ENCODE results near the gene DGKI. TPM values are rescaled to one million over a fixed set of nuclear protein-coding genes. Genes with fewer than 3 reads are reported as not detected.

Gene DGKI
- total and polyA plus RNA-seq, 12 donors = 0.12 to 4.6 (median 1.1) TPM

- Histone ChIP-seq H3K4me1 (replicated peaks in 1 of 2) (no peaks in the 10 kb centered on the region), H3K4me3 (no peak overlapping the region), H3K27me3 (no peaks in the 10 kb centered on the region), H3K36me3 (replicated peaks in 1 of 2) (no peaks in the 10 kb centered on the region), H3K9me3 (replicated peaks in 1 of 3) (no peaks in the 10 kb centered on the region), H3K27ac (no peak overlapping the region)
- intact Hi-C loops (cut with DNase I) = no loop called here
- no peak for TF ChIP-seq POLR2A (IDR thresholded peaks at IDR 0.05)
- no peak for TF ChIP-seq CTCF (IDR thresholded peaks at IDR 0.05)
- WGBS, 4 donors = 79 to 87% (median 83%) methylated on average over 4 of the region's 4 CpGs
- no peak for DNase-seq
Measured at GRCh38 chr7:137789215-137789882, 57.4 kb downstream of the DGKI start.

- Histone ChIP-seq H3K27me3 (no peaks in the 10 kb centered on the region), H3K9me3 (replicated peaks in 1 of 3) (no peaks in the 10 kb centered on the region)
- 61 to 74% (median 65%) methylated on average over 3 of the region's 3 CpGs for WGBS, 4 donors
Measured at GRCh38 chr7:137787301-137787976, 59.3 kb downstream of the DGKI start.

GRCh38 chr7:137778511-137778910 is 68.3 kb downstream of the DGKI start:
- intact Hi-C loops (cut with DNase I) = no loop called here

More at GRCh38 chr7:137787301-137787976, 59.3 kb downstream of the DGKI start:
- Histone ChIP-seq H3K36me3 (replicated peaks in 1 of 2) (no peaks in the 10 kb centered on the region), H3K4me1 (replicated peaks in 1 of 2) (no peaks in the 10 kb centered on the region), H3K4me3 (no peak overlapping the region), H3K27ac (no peak overlapping the region)
- intact Hi-C loops (cut with DNase I) = no loop called here
- TF ChIP-seq POLR2A (IDR thresholded peaks at IDR 0.05) = no peak
- no peak for TF ChIP-seq CTCF (IDR thresholded peaks at IDR 0.05)
- DNase-seq = no peak

GRCh38 chr7:137774793-137775201 is 72.0 kb downstream of the DGKI start:
- 71 to 77% (median 73%) methylated on average over 4 of the region's 4 CpGs for WGBS, 4 donors
- TF ChIP-seq CTCF (IDR thresholded peaks at IDR 0.05) (no peak), POLR2A (IDR thresholded peaks at IDR 0.05) (no peak)
- DNase-seq = no peak
- H3K4me3 ChIP-seq = no peak overlapping the region
- H3K9me3 ChIP-seq (replicated peaks in 1 of 3) = no peaks in the 10 kb centered on the region
- no peak overlapping the region for H3K27ac ChIP-seq
- intact Hi-C loops (cut with DNase I) = no loop called here
- no peaks in the 10 kb centered on the region for H3K4me1 ChIP-seq (replicated peaks in 1 of 2)
- no peaks in the 10 kb centered on the region for H3K27me3 ChIP-seq
- no peaks in the 10 kb centered on the region for H3K36me3 ChIP-seq (replicated peaks in 1 of 2)

More at GRCh38 chr7:137778511-137778910, 68.3 kb downstream of the DGKI start:
- H3K4me1 ChIP-seq (replicated peaks in 1 of 2) = no peaks in the 10 kb centered on the region
- no peaks in the 10 kb centered on the region for H3K9me3 ChIP-seq (replicated peaks in 1 of 3)
- H3K27me3 ChIP-seq = no peaks in the 10 kb centered on the region
- no peak overlapping the region for H3K27ac ChIP-seq
- no peak for DNase-seq
- no peaks in the 10 kb centered on the region for H3K36me3 ChIP-seq (replicated peaks in 1 of 2)
- TF ChIP-seq CTCF (IDR thresholded peaks at IDR 0.05) (no peak), POLR2A (IDR thresholded peaks at IDR 0.05) (no peak)
- no peak overlapping the region for H3K4me3 ChIP-seq
